ENCODE measurements around the gene NTN1.

Gene NTN1

DNA sequence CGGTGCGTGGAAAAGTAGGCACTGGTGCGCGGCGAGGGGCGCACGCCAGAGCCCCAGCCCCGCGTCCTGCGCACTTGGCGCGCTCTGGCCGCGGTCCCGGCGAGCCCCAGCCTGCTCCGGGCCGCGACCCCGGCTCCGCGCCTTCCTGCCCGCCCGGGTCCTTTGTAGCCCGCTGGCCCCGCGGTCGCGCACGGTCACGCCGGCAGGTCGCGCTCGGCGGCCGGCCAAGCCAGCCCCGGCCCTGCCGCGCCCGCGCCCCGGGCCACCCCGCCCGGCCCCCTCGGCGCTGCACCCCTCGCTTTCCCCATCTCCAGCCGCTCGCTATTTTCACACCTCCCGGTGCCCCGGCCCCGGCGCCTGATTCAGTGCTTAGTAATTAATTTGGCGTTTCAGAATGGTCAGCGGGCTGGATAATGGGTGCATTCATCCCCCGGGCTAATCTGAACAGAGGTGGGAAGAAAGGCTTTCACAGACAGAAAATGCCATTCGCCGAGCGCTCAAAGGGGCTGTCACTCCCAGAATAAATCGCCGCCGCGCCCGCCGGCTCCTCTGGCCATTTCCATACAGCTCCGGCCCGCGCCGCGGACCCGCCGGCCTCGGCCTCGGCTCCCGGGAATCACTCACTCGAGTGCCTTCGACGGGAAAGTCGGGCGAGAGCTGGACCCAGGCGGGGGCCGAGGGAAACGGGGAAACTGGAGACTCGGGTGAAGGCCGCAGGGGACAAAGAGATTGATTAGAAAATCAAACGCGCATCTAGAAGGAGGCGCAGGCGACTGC lies 17.8 kb upstream of the NTN1 start:
- no peak for DNase-seq
- in situ Hi-C loops (cut with MboI; ENCODE audit: low pct_unique_long_range_greater_than_20kb, low sequenced_read_pairs) = no loop called here

DNA sequence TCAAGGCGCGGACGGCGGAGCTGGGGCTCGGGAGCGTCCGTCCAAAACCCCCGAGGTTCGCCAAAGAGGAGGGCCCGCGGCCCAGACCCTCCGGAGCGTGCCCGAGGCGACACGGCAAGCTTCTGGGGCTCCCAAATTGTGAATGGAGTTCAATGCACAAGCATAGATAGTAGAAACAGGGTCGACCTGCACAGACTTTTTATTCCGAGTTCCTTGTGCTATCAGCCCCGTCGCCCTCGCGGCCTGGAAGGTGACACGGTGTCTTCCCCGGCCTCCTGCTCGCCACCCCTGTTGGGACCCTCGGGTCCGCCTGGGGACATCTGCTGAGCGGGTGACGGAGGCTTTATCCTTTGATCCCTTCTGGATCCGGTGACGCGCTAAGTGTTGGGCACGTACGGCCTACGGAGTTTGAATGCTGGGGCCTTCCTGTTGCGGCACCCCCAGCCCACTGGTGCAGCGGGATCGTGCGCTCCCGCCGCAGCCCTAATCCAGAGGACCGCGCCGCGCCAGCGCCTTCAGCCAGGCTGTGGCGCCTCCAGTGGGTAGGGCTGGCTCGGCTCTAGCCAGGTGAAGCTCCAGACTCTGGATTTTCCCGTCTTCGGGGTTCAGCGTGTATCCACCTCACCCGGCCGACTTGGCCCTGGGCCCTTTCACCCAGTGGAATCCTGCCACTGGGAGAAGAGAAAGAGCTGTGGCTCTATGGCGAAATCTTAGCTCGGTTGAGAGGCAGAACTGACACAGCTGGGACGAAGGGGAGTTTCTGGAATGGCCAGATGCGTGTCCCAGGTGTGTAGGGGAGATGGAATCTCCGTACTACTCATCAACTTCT lies 17.0 kb upstream of the NTN1 start:
- in situ Hi-C loops (cut with MboI; ENCODE audit: low pct_unique_long_range_greater_than_20kb, low sequenced_read_pairs) = no loop called here
- no peak for DNase-seq

DNA sequence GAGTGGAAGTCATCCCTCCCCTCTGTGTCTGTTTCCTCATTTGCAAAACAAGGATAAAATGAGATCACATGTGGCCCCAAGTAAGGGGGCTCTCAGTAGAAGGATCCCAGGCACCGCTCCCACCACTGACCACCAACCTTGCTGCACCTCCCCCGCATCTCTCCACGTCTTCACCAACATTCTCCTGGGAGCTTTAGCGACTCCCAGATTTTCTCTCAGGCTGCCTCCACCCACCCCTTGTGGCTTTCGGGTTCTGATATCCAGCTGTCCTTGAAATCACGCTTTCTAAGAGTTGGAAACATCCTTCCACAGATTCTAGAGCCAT lies 16.4 kb upstream of the NTN1 start:
- in situ Hi-C loops (cut with MboI; ENCODE audit: low pct_unique_long_range_greater_than_20kb, low sequenced_read_pairs) = no loop called here
- no peak for DNase-seq

DNA sequence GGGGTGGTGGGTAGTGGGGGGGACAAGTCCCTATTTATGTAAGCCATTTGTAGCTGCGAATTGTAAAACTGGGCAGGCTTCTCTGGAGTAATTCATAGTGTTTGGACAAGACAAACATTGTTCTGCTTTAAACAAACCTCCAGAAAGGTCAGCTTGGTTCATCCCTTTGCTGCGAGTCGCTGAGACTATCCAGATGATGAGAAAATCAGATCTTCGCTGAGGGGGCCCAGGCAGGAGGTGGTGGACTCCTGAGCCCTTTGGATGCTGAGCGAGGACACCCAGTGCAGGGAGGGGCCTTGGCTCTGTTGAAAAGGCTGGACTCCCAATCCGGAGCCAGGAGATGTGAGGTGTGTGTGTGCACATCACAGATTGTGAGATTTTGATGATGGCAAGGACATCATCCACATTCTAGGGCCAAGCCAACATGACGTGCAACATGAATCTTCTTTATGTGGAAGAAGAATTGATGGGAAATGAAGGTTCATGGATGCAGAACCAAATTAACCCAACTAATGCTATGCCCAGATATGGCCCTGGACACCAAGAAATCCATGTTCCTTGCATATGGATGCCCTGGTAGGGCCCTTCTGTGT lies 15.0 kb upstream of the NTN1 start:
- in situ Hi-C loops (cut with MboI; ENCODE audit: low pct_unique_long_range_greater_than_20kb, low sequenced_read_pairs) = no loop called here
- DNase-seq = no peak

DNA sequence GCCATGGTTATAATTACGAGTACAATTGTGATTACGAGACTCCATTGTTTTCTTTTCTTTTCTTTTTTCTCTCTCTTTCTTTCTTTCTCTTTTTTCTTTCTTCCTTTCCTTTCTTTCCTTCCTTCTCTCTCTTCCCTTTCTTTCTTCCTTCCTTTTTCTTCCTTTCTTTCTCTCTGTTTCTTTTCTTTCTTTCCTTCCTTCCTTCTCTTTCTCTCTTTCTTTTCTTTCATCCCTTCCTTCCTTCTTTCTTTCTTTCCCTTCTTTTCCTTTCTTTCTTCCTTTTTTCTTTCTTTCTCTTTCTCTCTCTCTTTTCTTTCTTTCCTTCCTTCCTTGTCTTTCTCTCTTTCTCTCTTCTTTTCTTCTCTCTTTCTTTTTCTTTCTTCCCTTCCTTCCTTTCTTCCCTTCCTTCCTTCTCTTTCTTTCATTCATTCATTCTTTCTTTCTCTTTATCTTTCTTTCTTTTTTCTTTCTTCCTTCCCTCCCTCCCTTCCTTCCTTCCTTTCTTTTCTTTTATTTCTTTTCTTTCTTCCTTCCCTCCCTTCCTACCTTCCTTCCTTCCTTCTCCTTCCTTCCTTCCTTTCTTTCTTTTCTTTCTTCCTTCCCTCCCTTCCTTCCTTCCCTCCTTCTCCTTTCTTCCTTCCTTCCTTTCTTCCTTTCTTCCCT lies 14.1 kb upstream of the NTN1 start:
- no peak for DNase-seq
- in situ Hi-C loops (cut with MboI; ENCODE audit: low pct_unique_long_range_greater_than_20kb, low sequenced_read_pairs) = no loop called here

DNA sequence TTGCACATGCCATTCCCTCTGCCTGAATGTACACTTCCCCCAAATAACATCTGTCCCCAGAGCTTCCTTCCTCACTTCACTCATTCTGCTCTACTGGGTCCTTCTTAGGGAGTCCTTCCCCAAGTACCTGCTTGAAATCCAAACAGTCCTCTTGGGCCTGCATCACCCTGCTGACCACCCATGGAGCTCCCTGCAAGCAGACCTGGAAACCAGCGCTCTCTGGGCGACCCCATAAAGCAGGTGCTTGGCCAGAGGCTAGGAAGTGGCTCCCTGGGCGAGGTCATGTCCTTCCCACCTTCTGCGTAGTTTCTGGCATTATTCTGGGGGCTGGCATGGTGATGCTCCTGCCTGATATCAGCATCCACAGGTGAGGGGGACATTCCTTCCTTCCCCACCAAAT lies 12.2 kb upstream of the NTN1 start:
- no peak for DNase-seq
- in situ Hi-C loops (cut with MboI; ENCODE audit: low pct_unique_long_range_greater_than_20kb, low sequenced_read_pairs) = no loop called here

DNA sequence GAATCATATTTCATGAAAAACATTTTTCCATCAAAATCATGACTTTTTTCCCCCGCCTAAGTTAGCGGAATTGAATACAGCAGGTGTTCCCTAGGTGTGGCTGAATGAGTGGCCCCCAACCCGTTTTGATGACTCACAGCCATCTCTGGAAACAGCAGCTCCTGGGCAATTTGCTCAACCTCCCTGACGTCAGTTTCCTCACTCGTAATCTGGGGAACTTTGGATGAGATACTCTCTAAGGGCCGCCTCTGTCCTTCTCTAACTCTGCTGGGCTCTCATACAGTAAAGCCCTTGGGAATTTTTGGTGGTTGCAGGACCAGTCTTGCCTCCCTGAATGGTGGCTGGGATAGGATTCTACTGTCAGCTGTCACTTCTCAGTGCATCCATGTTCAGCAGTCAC lies 11.6 kb upstream of the NTN1 start:
- in situ Hi-C loops (cut with MboI; ENCODE audit: low pct_unique_long_range_greater_than_20kb, low sequenced_read_pairs) = no loop called here
- no peak for DNase-seq

DNA sequence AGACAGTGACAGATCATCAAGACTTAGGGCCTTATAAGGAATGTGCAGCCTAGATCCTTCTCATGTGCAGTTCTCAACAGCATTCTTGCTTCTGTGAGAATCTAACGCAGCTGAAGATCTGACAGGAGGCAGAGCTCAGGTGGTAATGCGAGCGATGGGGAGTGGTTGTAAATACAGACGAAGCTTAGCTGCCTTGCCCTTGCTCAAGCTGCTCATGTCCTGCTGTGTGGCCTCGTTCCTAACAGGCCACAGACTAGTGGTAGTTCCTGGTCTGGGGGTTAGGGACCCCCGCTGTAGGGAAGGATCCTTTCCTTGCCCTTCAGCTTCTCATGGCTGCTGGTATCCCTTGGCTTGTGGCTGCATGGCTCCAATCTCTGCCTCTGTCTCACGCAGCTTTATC lies 10.3 kb upstream of the NTN1 start:
- in situ Hi-C loops (cut with MboI; ENCODE audit: low pct_unique_long_range_greater_than_20kb, low sequenced_read_pairs) = no loop called here
- DNase-seq = no peak

DNA sequence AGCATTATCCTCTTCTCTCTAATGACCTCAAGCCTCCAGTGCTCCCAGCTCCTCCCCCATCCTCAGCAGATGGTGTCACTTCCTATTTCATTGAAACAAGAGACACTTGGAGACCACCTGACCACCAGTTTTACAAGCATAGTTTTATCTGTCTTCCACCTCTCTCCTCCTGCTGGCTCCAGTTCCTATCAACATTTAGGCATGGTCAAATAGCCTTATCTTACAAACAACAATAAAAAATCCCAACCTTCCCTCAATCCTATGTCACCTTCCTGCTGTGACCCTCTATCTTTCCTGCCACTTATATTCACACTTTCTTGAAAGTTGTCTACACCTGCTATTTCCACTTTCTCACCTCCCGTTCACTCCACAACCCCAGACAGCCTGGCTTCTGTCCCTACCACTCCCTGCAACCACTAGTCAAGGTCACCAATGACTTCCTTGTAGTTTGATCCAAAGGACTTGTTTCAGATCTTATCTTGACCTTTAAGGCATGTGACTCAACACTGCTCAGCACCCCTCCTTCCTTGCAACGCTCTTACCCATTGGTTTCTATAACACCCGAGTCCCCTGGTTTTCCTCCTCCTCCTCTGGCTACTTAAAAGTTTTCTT lies 4.3 kb upstream of the NTN1 start:
- in situ Hi-C loops (cut with MboI; ENCODE audit: low pct_unique_long_range_greater_than_20kb, low sequenced_read_pairs) = no loop called here
- DNase-seq = peak; percentile 84

DNA sequence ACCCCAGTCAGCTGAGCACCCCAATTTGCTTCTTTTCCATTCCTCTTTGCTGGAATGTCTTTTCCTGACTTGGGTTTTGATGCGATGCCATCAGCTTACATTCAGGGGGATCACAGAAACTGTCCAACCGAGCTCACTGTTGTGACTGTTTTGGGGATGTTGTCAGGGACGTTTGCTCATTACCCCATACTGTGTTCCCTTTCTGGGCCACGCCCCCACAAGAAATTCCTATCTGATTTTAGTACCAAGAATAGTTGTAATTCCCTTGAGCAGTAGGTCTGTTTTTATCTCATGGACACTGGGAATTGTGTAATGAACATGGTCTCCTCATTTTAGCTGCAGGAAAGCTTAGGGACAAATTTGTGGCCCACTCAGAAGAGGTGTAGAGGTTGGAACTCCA lies 2.6 kb upstream of the NTN1 start:
- no peak for DNase-seq
- in situ Hi-C loops (cut with MboI; ENCODE audit: low pct_unique_long_range_greater_than_20kb, low sequenced_read_pairs) = no loop called here

DNA sequence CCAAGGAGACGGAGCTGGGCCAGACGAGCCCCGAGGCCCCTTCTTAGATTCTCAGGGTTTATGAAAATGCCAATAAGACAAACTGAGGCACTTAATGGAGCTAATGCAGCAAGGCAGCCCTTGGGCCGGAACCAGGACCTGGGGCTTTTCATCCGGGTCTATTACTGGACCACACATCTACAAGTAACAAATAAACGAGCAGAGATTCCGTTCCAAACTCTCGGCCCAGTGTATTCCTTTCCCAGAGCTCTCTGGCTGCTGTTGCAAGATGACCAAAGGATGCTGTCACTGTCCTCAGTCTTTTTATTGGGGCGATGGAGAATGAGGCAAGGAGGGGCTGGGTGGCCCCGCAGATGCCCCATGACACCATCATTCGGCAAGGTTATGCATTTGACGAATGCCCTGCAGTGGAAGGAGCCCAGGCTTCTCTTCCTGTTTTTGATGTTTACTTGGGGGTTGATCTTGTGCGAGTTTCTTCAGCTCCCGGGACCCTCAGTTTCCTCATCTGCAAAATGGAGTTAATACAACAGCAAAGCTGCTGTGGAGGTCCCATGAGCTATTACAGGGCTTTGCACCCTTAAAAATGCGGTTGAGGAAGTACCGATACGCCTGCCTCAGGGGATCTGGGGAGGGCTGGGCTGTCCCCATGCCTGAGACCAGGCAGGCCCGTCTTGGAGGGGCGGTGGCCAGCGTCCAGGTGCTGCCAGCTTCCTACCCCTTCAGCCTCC lies 1.1 kb upstream of the NTN1 start:
- in situ Hi-C loops (cut with MboI; ENCODE audit: low pct_unique_long_range_greater_than_20kb, low sequenced_read_pairs) = no loop called here
- DNase-seq = no peak

DNA sequence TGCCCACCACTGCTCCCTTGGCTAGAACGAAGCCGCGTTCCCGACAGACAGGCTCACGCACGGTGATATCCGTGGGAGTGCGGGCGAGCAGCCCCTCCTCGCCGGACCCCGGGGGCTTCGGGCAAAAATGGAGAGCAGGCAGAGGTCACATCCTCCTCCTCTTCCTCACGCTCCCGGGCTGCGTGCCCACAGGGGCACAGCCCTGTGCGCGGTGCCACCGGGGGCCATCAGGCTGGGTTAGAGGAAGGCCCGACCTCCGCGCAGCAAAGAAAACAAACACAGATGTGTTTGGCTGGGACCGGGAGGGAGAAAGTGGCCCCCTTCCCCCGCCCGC lies 519 bp upstream of the NTN1 start:
- in situ Hi-C loops (cut with MboI; ENCODE audit: low pct_unique_long_range_greater_than_20kb, low sequenced_read_pairs) = no loop called here
- DNase-seq = no peak

DNA sequence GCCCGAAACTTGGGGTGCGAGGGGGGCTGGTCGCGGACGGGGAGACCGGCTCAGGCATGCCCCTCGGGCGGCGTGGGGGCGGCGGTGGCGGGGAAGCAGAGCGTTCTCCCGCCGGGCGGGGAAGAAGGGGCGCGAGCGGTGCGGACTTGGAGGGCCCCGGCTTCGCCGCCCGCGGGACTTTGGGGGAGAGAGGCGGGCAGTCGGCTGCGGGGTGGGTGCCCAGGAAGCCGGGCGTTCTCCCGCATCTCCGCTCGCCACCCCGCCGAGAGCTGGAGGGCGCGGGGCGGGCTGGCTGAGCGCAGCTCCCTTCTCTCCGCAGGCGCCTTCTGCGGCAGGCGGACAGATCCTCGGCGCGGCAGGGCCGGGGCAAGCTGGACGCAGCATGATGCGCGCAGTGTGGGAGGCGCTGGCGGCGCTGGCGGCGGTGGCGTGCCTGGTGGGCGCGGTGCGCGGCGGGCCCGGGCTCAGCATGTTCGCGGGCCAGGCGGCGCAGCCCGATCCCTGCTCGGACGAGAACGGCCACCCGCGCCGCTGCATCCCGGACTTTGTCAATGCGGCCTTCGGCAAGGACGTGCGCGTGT lies 772 bp downstream of the NTN1 start:
- in situ Hi-C loops (cut with MboI; ENCODE audit: low pct_unique_long_range_greater_than_20kb, low sequenced_read_pairs) = no loop called here
- DNase-seq = peak; percentile 54

DNA sequence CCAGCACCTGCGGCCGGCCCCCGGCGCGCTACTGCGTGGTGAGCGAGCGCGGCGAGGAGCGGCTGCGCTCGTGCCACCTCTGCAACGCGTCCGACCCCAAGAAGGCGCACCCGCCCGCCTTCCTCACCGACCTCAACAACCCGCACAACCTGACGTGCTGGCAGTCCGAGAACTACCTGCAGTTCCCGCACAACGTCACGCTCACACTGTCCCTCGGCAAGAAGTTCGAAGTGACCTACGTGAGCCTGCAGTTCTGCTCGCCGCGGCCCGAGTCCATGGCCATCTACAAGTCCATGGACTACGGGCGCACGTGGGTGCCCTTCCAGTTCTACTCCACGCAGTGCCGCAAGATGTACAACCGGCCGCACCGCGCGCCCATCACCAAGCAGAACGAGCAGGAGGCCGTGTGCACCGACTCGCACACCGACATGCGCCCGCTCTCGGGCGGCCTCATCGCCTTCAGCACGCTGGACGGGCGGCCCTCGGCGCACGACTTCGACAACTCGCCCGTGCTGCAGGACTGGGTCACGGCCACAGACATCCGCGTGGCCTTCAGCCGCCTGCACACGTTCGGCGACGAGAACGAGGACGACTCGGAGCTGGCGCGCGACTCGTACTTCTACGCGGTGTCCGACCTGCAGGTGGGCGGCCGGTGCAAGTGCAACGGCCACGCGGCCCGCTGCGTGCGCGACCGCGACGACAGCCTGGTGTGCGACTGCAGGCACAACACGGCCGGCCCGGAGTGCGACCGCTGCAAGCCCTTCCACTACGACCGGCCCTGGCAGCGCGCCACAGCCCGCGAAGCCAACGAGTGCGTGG lies 1.5 kb downstream of the NTN1 start:
- DNase-seq = no peak
- in situ Hi-C loops (cut with MboI; ENCODE audit: low pct_unique_long_range_greater_than_20kb, low sequenced_read_pairs) = no loop called here

DNA sequence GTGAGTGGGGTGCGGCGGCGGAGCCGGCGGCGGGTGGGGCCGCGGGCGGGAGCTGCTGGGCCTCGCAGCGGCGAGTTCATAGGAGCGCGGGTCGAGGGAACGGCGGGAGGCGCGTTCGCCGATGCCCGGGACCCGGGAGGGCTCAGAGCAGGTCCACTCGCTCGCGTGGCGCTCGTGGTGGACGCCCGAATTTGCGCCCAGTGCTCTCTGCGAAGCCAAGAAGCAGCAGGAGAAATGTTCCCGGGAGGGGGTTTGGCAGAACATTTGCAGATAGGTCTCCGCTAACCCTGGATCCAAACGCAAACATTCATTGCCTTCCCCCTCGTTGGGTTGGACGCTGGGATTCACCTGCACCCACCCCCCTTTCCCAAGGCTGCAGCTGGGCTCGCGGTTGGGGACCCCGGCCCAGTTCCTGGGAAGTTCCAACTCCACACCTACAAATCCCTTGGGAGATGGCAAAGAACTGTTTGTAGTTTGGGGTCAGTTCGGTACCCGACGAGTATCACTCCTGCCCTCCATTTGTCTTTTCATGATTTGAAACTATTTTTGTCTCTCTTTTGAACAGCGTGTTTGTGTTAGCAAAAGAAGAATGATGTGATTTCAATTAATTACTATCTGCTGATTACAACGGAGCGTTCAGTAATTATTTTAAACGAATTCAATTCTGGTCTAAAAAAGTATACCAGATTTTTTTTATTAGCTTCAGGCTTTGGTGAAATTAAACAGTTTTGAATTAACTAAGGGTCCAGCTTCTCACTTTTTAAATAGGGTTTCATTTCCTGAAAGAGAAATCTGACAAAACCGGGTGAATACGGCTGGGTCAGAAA lies 2.3 kb downstream of the NTN1 start:
- DNase-seq = no peak
- in situ Hi-C loops (cut with MboI; ENCODE audit: low pct_unique_long_range_greater_than_20kb, low sequenced_read_pairs) = no loop called here

DNA sequence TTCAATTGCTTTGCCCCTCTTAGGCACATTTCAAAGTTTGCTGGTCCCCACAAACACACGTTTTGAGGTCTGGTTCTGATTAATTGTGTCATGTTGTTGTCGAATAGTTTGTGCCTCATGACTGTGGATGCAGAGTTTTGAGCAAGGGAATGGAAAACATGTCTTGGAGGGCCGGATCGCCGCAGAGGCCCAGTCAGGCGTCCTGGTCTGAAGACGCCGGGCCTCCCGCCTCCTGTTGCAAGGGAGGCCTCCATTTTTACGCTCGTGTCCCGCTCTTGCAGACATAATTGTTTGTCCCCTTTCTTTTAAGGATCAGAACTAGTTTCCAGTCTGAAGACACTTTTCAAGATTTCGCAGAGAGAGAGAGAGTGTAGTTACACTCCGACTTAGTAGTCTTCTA lies 3.2 kb downstream of the NTN1 start:
- in situ Hi-C loops (cut with MboI; ENCODE audit: low pct_unique_long_range_greater_than_20kb, low sequenced_read_pairs) = no loop called here
- DNase-seq = no peak

DNA sequence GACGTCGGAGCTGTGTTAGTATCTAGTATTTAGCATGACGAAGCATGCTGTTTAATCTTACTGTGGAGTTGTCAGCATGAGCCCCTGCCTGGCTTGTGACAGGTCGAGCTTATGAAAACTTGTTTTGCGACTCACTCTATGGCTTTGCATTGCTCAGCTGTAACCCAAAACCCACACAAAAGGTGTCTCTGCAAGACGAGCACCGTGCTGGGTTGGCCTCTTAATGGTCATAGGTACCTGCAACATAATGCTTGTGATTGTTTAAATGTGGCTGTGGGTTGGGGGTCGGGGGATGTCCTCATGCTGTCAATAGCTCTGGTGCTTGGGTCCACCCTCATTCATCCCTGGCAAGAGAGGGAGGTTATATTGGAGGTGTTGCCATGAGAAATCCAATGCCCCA lies 5.4 kb downstream of the NTN1 start:
- in situ Hi-C loops (cut with MboI; ENCODE audit: low pct_unique_long_range_greater_than_20kb, low sequenced_read_pairs) = no loop called here
- DNase-seq = no peak

All from KBM-7 (cell line).